Coronary artery (tissue), 2 donors: ENCODE results near the gene MAP1S.

Experiments
- DNase-seq: peaks from one replicate; pipeline ENCODE4 v3.0.0-alpha.2; 2017; ENCODE audit warnings: low spot score
- H3K27ac ChIP-seq, 2 donors: fragments of 200-600 bp; sonication (generic); one replicate each; pipeline ENCODE4 v1.5.1; 2016 to 2019
- H3K4me3 ChIP-seq: fragments of 200-600 bp; sonication (generic); 2 replicates; pipeline ENCODE4 v1.5.1; 2016; ENCODE audit warnings: mild to moderate bottlenecking, moderate library complexity
- CTCF ChIP-seq: fragments of 200-600 bp; sonication (generic); IDR thresholded peaks from one replicate; pipeline ENCODE4 v1.5.1; 2019; ENCODE audit warnings: antibody characterized with exemption

Gene MAP1S

GRCh38 chr19:17762505-17763229 is 43.4 kb downstream of the MAP1S start:
- DNase-seq = no peak

DNA sequence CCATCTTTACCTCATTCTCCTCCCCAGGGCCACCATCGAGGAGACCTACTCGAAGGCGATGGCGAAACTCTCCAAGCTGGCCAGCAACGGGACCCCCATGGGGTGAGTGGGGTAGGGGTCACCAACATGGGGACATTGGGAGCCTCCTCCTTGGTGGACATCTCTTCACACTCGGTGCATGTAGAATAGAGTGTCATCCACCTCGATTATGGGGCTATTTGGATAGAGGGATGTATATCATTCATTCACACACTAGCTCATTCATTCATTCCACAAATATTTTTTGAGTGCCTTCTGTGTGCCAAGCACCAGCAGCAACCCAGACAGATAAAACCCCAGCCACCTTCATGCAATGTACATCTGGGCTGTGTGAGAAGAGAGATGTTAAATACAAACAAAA is 45.1 kb downstream of the MAP1S start:
- no peak for DNase-seq
- H3K27ac ChIP-seq = no peak overlapping the region
- no peak overlapping the region for H3K4me3 ChIP-seq
- no peak for TF ChIP-seq CTCF

More at GRCh38 chr19:17762505-17763229, 43.4 kb downstream of the MAP1S start:
- H3K27ac ChIP-seq = no peak overlapping the region
- TF ChIP-seq CTCF = no peak
- H3K4me3 ChIP-seq = no peak overlapping the region

GRCh38 chr19:17765069-17765618 is 45.9 kb downstream of the MAP1S start:
- TF ChIP-seq CTCF = no peak
- no peak overlapping the region for H3K27ac ChIP-seq
- no peak overlapping the region for H3K4me3 ChIP-seq
- DNase-seq = no peak

GRCh38 chr19:17766543-17767131 is 47.4 kb downstream of the MAP1S start:
- H3K27ac ChIP-seq = no peak overlapping the region
- peak; percentile 72 for TF ChIP-seq CTCF
- DNase-seq = no peak
- H3K4me3 ChIP-seq = peak overlapping the region; percentile 53

DNA sequence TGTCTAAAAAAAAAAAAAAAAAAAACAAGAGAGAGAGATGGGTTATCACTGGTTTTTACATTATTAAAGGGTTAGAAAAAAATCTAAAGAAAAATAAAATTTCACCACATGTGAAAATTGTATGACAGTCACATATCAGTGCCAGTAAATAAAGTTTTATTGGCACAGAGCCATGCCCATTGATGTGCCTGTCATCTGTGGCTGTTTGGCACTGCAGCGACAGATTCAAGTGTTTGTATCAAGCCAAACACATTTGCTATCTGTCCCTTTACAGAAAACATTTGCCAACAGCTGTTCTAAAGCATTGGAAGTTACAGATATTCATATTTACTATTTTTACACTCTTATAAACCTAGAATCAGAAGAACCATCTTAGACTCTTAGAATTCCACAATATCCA is 48.3 kb downstream of the MAP1S start:
- no peak overlapping the region for H3K4me3 ChIP-seq
- no peak for TF ChIP-seq CTCF
- no peak for DNase-seq
- H3K27ac ChIP-seq = no peak overlapping the region

- H3K27ac ChIP-seq = no peak overlapping the region
- DNase-seq = no peak
- TF ChIP-seq CTCF = no peak
- H3K4me3 ChIP-seq = no peak overlapping the region
Observed at GRCh38 chr19:17770613-17771012, 51.3 kb downstream of the MAP1S start.

- DNase-seq = no peak
- Histone ChIP-seq H3K27ac (no peak overlapping the region), H3K4me3 (no peak overlapping the region)
- no peak for TF ChIP-seq CTCF
Observed at GRCh38 chr19:17772172-17772571, 52.9 kb downstream of the MAP1S start.
